ENCODE data around the gene SIAH1.

DNA sequence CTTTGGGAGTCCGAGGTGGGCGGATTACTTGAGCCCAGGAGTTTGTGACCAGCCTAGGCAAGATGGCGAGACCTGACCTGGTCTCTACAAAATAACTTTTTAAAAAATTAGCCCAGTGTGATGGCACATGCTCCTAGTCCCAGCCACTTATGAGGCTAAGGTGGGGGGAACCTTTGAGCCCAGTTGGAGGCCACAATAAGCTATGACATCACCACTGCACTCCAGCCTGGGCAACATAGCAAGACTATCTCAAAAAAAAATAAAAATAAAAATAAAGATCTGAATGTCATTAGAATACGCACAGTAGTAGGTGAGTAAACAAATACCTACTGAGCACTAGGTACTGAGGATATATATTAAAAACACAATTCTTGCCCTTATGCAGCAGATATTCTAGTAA, 3.1 kb downstream of the SIAH1 start:
- TF ChIP-seq, protein P1, sequence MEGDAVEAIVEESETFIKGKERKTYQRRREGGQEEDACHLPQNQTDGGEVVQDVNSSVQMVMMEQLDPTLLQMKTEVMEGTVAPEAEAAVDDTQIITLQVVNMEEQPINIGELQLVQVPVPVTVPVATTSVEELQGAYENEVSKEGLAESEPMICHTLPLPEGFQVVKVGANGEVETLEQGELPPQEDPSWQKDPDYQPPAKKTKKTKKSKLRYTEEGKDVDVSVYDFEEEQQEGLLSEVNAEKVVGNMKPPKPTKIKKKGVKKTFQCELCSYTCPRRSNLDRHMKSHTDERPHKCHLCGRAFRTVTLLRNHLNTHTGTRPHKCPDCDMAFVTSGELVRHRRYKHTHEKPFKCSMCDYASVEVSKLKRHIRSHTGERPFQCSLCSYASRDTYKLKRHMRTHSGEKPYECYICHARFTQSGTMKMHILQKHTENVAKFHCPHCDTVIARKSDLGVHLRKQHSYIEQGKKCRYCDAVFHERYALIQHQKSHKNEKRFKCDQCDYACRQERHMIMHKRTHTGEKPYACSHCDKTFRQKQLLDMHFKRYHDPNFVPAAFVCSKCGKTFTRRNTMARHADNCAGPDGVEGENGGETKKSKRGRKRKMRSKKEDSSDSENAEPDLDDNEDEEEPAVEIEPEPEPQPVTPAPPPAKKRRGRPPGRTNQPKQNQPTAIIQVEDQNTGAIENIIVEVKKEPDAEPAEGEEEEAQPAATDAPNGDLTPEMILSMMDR (IDR thresholded peaks at IDR 0.05) = no peak
- no peak for TF ChIP-seq POLR2A (IDR thresholded peaks at IDR 0.05)

All from body of pancreas (tissue), 4 donors.